ENCODE results near the gene ARID5B.

Gene ARID5B

GRCh38 chr10:62131724-62132123, 230.2 kb downstream of the ARID5B start:
- H3K9me3 ChIP-seq, result no peaks in the 10 kb centered on the region
- no peak for DNase-seq
- no peak for TF ChIP-seq CTCF (IDR thresholded peaks at IDR 0.05)
- H3K27me3 ChIP-seq, result no peaks in the 10 kb centered on the region
- peaks cover 0 to 13% (median 2%) of the 10 kb centered on the region in 4 donors for H3K4me1 ChIP-seq
- H3K27ac ChIP-seq, result peak overlapping the region in 1 of 2 donors; percentile 39
- H3K4me3 ChIP-seq, result no peak overlapping the region
- no peaks in the 10 kb centered on the region for H3K36me3 ChIP-seq
- intact Hi-C loops (cut with DNase I; ENCODE audit: low total_unique reads), result no loop called here

DNA sequence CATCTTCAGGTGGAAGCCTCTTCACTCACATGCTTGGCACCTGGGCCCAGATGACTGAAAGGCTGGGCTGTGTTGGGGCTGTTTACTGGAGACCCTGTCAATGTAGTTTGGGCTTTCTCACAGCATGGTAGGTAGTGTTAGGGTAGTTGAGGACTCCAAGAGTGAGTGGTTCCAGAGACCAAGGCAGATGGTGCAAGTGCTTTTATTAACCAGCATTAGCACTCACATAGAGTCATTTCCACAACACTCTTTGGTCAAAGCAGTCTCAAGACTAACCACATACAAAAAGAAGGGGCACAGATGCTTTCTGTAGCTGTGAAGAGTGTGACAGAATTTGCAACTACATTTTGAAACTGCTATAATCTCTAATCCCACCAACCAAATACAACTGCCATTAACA, 232.1 kb downstream of the ARID5B start:
- intact Hi-C loops (cut with DNase I; ENCODE audit: low total_unique reads), result no loop called here
- peaks cover 0 to 13% (median 2%) of the 10 kb centered on the region in 4 donors for H3K4me1 ChIP-seq
- no peak for DNase-seq
- no peaks in the 10 kb centered on the region for H3K27me3 ChIP-seq
- H3K27ac ChIP-seq, result no peak overlapping the region
- H3K4me3 ChIP-seq, result no peak overlapping the region
- no peak for TF ChIP-seq CTCF (IDR thresholded peaks at IDR 0.05)
- no peaks in the 10 kb centered on the region for H3K9me3 ChIP-seq
- H3K36me3 ChIP-seq, result no peaks in the 10 kb centered on the region

- no peaks in the 10 kb centered on the region for H3K36me3 ChIP-seq
- no peak overlapping the region for H3K27ac ChIP-seq
- H3K4me3 ChIP-seq, result no peak overlapping the region
- TF ChIP-seq CTCF (IDR thresholded peaks at IDR 0.05), result no peak
- intact Hi-C loops (cut with DNase I; ENCODE audit: low total_unique reads), result no loop called here
- no peaks in the 10 kb centered on the region for H3K4me1 ChIP-seq
- no peaks in the 10 kb centered on the region for H3K27me3 ChIP-seq
- no peaks in the 10 kb centered on the region for H3K9me3 ChIP-seq
- no peak for DNase-seq
These were observed 235.4 kb downstream of the ARID5B start for GRCh38 chr10:62136931-62137330.

All from tibial artery (tissue), 4 donors.